ENCODE results near the gene SETBP1.
A peak's percentile ranks its signal among the peaks of the same experiment; 100 is the strongest.

The SETBP1 gene

DNA sequence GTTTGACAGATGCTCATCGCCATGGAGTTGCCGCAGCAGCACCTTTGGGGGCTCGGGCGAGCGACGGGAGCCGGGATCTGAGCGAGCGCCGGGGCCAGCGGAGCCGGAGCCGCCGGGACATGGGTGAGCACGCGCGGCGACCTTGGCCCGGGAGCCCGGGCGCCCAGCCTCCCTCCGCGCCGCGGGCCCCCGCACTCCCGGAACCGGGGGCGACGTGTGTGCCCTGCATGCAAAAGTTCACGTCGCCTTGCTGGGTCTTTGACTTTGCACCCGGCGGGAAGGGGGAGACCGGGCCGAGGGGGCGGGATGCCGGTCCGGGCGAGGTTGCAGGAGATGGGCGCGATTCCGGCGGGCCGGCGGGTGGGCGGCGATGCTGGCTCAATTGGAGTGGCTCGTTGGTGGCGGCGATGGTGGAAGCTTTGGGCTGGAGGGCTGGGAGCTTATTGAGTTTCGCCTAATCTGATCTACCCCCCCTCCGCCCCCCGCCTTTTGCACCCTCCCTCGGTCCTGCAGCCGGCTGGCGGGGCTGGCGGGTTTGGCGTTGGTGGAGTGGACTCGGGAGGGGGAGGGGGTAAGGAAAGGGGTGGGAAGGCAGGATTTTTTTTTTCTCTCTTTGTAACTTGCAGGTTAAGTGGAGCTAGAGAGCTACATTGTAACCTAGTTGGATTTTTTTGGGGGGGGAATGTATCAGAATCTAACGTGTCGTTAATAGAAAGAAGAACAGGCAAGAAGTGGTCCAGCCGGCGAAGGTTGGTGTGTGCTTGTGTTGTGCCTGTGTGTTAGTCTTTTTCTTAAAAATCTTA, at the start of gene SETBP1:
Gene SETBP1, plus strand, starts transcription at position 616 of the 803 bp plus-strand sequence. CDS start 20,459 bp downstream, outside the sequence.
- FAIRE-seq, result no peak

DNA sequence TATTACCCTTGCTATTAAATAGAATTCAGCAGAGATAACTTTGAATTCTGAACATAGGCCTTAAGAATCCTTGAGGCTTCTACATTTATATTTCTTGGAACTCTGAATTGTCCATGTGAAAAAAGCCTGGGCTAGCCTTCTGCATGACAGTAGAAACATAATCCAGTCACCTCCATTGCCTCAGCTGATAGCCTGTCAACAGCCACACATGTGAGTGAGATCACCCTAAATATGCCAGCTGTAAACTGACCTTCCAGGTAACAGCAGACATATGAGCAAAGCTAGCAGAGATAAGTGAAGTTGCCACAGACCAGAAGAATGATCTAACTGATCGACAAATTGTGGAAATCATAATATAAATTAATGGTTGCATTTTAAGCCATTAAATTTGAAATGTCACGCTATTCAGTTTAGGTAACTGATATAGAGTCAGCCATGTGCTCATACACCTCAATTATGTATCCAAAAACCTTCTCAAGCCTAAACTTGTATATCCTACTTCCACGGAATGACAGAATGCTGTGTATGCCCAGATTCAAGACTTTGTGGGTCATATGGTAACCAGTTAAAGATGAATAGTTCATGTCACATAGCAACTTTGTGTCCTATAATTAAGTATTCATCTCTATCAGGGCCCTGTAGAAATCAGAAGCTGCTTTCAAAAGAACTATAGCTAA, 48.1 kb upstream of the SETBP1 start:
- FAIRE-seq, result no peak
- DNase-seq (ENCODE audit: low spot score), result no peak

More for the DNA sequence above, at the start of gene SETBP1:
- DNase-seq (ENCODE audit: low spot score), result peak; percentile 60

DNA sequence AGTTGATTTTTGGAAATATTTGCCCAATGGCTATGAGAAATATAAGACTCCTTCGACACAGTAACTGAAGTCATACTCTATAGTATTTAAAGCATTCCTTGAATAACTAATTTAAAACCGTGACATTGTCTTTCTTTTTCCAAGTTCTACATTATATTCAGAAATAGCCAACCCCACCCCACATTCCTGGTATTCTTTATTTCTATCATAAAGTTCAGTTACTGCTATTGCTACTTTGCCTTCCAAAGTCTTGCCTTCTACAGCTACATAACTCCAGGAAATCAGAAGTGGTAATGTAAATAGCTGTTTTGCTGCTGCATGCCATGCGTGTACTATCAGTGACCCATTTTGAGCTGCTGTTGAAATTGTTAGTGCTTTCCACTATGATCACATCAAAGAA, 45.1 kb upstream of the SETBP1 start:
- no peak for DNase-seq (ENCODE audit: low spot score)
- FAIRE-seq, result no peak

DNA sequence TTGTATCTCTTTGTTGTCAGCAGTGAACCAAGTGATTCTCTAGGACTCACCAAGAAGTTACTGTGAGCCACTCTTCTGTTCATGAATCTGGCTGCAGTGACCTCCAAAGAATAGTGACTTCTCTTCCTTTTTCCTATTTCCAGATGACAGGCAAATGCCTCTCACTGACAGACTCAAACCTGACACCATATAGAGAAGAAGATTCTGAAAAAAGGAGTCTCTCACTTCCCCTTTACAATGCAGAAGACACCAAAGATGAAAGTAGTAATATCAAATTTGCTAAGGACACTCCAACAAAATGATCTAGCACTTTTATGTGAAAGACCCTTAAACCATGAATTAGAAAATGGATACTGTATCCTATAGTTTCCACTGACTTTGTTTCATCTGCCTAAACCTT, 44.4 kb upstream of the SETBP1 start:
- FAIRE-seq, result no peak
- no peak for DNase-seq (ENCODE audit: low spot score)

DNA sequence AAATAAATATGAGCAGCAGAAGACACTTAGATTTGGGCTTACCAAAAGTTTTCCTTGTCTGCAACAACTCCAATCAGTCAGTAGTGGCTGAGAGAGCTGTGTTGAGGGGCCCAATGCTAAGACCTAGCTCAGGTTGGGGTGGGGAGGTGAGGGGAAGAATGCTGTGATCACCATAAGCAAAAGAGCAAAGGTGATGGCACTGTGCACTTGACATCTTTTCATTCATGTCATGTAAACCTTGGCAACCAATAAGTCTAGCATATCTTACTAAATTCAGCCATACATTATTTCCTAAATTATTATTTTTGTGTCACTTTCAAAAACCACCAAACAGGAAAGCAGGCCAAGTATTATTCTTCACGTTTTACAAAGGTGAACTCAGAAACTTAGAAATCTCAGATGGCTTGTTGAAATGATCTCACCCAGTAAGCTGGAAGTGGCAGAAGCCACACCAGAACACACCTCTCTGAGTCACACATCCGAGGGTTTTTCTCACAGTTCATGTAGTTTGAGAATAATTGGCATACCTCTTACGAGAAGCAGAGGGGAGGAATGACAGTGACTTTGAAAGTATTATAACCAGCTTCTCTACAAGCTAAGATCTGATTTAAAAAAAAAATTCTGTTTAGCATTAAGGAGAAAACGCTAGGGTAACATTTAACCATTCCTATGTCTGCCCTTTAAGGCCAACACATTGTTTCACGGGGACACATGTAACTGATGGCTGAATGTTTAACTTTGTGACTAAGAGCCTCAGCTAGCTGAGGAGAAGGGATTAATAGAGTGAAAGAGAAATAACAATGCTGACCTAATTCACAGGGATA, 43.3 kb upstream of the SETBP1 start:
- DNase-seq (ENCODE audit: low spot score), result peak; percentile 53
- no peak for FAIRE-seq

DNA sequence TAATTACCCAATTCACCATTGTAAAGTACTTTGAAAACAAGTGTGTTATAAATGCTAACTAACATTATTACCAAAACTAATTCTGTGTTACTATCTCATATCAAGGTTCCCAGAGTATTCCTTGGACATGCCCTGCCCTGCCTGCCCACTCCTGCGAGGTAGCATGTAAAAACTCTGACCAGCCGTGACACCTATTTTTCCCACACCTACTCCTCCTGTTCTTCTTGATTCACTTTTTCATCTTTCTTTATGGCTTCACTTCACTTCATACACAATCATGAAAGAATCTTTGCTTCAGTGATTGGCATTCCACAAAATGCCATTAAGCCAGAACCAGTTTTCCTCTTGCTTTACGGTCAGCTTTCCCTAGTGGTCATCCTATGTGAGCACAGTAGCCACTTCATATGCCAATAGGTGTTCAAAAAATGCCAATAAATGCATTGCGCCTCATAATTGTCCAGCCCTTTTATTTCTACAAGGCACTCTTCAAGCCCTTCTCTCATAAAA, 42.6 kb upstream of the SETBP1 start:
- DNase-seq (ENCODE audit: low spot score) (no peak), FAIRE-seq (no peak)

- FAIRE-seq, result no peak
- no peak for DNase-seq (ENCODE audit: low spot score)
These were observed 41.9 kb upstream of the SETBP1 start for GRCh38 chr18:44638811-44639210.

DNA sequence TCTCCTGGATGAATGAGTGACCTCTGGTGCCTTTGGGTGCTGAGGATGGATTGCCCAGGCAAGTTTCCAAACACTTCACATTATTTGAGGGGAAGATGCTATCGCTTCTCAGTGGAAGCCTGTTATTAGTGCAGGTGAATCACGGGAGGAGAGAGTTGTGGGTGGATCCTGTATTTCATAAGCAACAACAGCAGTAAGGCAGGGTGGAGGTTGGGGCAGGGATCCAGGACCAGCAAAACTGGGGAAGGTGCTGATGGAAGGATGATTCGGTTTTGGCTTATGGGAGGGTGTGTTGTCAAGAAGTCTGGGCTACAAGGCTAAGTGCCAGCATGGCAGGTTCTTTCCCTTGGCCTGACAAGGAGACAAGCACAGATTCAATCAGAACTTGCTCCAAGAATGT, 37.7 kb upstream of the SETBP1 start:
- no peak for FAIRE-seq

DNA sequence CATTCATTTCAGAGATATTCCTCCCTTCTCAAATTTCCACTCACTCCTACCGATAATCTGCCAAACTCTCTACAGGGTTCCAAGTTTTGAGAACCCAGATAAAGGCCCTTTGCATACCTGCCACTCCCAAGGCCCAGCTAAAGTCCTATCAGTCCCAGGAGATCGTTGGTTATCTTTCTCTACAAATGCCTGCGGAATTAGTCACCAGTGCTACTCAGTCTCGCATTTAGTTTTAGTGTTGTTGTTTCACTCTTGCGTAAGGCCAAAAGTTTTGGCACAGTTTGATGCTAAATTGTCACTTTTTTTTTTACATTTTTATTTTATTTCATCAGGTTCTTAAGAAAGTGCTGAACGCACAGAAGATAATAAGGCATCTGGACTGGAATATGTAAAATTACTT, 29.2 kb upstream of the SETBP1 start:
- FAIRE-seq (no peak), DNase-seq (ENCODE audit: low spot score) (peak; percentile 56)

More for the DNA sequence above, 37.7 kb upstream of the SETBP1 start:
- no peak for DNase-seq (ENCODE audit: low spot score)

GRCh38 chr18:44651918-44652572, 28.6 kb upstream of the SETBP1 start:
- no peak for FAIRE-seq
- DNase-seq (ENCODE audit: low spot score), result no peak

GRCh38 chr18:44652722-44653121, 28.0 kb upstream of the SETBP1 start:
- DNase-seq (ENCODE audit: low spot score) (no peak), FAIRE-seq (no peak)

- FAIRE-seq (no peak), DNase-seq (ENCODE audit: low spot score) (peak; percentile 69)
These were observed 26.1 kb upstream of the SETBP1 start for GRCh38 chr18:44654573-44654972.

DNA sequence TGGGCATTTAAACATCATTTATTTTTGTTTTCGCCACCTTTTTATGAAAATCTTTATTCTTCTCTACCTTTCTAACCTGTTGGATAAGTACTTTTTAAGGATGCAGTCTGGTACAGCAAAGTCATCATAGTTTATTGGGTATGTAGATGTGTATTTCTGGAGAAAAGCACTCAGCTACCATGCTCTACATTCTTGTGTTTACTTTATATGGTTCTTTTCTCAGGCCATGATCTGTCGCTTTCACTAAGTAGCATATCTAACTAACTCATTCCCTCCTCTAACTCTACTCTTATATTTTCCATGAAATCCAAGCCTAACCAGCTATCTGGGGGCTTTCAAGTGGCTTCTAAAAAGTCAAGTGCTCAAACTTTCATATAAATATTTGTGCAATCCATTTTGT, 25.3 kb upstream of the SETBP1 start:
- FAIRE-seq, result no peak
- no peak for DNase-seq (ENCODE audit: low spot score)

GRCh38 chr18:44659771-44660170, 20.9 kb upstream of the SETBP1 start:
- no peak for FAIRE-seq
- DNase-seq (ENCODE audit: low spot score), result no peak

- DNase-seq (ENCODE audit: low spot score), result no peak
- FAIRE-seq, result no peak
These were observed 12.3 kb upstream of the SETBP1 start for GRCh38 chr18:44668270-44668975.

DNA sequence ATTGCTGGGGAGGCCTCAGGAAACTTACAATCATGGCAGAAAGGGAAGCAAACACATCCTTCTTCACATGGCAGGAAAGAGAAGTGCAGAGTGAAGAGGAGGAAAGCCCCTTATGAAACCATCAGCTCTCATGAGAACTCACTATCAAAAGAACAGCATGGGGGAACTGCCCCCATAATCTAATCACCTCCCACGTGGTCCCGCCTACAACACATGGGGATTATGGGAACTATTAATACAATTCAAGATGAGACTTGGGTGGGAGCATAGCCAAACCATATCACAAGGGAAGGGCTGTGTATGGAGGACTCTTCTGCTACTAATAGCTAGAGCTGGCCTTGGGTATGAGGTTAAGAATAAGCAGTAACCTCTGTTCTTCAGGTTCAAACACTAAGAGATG, 8.8 kb upstream of the SETBP1 start:
- FAIRE-seq (no peak), DNase-seq (ENCODE audit: low spot score) (no peak)

- FAIRE-seq (no peak), DNase-seq (ENCODE audit: low spot score) (no peak)
These were observed 8.2 kb upstream of the SETBP1 start for GRCh38 chr18:44672506-44672905.

DNA sequence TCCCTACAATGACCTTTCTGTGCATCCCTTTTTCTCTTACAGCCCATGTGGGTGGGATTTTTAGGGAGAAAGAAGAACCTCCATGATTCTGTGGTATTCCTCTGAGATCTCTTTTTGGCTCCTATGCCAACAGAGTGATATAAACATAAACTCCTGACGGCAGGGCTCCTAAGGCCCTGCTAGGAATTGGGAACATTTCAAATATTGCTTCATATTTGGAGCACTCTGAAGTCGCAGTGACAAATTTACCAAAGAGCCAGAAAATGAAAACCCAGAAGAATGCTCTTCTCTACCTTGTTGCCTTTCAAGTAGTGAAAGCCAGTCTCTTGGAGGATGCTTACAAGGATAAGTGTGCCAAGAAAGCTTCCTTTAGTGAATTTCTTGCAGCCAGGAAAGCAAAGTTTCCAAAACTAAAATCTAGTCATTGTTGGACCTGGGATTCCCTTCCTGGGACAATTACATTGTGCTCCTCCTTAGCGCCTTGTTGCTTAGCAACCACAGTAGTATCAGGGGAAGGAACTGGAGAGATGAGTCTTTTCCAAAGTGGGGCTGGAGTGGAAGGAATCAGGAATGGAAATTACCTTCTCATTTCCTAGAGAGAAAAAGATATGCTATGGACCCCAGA, 7.3 kb upstream of the SETBP1 start:
- DNase-seq (ENCODE audit: low spot score) (no peak), FAIRE-seq (no peak)

DNA sequence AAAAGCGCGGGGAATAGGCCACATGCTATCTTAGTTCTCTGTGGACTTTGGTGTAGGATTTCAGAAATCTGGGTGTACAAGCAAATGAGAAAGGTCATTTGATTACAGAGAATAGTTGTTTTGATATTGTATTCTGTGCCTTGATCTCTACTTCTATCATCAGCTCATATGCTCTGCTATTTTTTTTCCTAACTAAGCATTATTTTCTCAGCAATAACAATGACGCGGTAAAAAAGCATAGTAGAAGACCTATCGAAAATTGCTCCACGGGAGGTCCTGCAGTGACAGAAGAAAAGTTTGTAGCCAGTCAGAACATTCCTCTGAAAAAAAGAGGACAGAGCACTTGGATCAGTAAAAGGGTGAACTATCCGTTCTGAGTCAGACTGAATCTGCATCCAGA, 2.8 kb upstream of the SETBP1 start:
- DNase-seq (ENCODE audit: low spot score) (no peak), FAIRE-seq (no peak)

GRCh38 chr18:44678725-44679055, 2.0 kb upstream of the SETBP1 start:
- DNase-seq (ENCODE audit: low spot score), result no peak
- FAIRE-seq, result no peak

Measured in urothelium cell line (cell line).